ENCODE measurements around the gene TRNAU1AP.

DNA sequence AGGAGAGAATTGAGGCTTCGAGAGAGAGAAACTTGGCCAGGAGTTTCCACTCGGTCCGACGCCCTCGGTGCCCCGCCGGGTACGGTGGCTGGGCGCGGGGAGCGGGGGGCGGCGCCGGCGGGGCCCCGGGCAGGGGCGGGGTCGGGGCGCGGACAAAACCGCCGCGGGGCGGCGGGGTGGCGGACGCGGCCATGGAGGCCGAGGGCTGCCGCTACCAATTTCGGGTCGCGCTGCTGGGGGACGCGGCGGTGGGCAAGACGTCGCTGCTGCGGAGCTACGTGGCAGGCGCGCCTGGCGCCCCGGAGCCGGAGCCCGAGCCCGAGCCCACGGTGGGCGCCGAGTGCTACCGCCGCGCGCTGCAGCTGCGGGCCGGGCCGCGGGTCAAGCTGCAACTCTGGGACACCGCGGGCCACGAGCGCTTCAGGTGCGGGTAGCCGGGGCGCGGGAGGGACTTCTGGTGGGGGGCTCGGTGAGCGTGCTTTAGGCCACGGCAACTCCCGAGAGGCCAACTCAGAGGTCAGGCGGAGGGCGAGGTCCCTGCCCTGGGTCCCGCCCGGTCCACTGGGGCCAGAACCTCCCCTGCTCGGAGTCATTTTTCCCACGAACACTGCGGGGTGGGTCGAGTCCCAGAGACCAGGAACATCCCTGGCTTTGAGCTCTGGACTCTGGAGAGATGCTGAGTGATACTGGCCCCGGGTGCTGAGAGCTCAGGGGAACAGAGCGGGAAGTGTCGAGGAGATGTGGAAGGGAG lies 39.6 kb downstream of the TRNAU1AP start:
- TF ChIP-seq, protein P1, sequence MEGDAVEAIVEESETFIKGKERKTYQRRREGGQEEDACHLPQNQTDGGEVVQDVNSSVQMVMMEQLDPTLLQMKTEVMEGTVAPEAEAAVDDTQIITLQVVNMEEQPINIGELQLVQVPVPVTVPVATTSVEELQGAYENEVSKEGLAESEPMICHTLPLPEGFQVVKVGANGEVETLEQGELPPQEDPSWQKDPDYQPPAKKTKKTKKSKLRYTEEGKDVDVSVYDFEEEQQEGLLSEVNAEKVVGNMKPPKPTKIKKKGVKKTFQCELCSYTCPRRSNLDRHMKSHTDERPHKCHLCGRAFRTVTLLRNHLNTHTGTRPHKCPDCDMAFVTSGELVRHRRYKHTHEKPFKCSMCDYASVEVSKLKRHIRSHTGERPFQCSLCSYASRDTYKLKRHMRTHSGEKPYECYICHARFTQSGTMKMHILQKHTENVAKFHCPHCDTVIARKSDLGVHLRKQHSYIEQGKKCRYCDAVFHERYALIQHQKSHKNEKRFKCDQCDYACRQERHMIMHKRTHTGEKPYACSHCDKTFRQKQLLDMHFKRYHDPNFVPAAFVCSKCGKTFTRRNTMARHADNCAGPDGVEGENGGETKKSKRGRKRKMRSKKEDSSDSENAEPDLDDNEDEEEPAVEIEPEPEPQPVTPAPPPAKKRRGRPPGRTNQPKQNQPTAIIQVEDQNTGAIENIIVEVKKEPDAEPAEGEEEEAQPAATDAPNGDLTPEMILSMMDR (IDR thresholded peaks at IDR 0.05) = no peak
- TF ChIP-seq POLR2A (IDR thresholded peaks at IDR 0.05) = no peak

All from Peyer's patch (tissue), 4 donors.